ENCODE results near the gene FUBP1. TPM values are rescaled to one million over a fixed set of nuclear protein-coding genes. Genes with fewer than 3 reads are reported as not detected.
"Not testable (repeated sequence)": the region's sequence is repeated elsewhere in the genome, so short reads cannot be mapped to it uniquely, and the experiment has no call there.

Gene FUBP1
- total RNA-seq, 4 donors from 2014 or later: 25.6 to 64.3 (median 47.8) TPM

GRCh38 chr1:77925956-77926355, 52.9 kb downstream of the FUBP1 start:
- no peak overlapping the region for H3K4me3 ChIP-seq
- in situ Hi-C loops (cut with MboI; ENCODE audit: low sequenced_read_pairs in 4 of 4): no loop called here

DNA sequence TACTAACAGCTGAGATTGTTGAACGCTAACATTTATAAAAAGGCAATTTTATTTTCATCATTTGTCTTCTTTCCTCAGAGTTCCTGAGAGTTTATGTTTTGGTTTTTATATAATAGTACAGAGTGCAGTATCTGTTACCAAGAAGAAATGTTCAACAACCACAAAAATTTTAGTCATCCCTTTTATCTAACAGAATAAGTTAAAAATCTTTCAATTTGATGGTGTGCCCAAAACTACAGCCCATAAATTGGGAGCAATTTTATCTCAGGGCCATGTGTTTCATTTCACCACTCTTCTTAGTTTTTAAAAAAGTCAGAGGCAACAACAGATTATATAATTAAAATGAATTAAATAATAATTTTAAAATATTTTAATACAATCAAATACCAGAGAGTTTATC, 53.4 kb downstream of the FUBP1 start:
- in situ Hi-C loops (cut with MboI; ENCODE audit: low sequenced_read_pairs in 4 of 4): no loop called here

More at GRCh38 chr1:77925956-77926355, 52.9 kb downstream of the FUBP1 start:
- Histone ChIP-seq H3K9me3 (no peaks in the 10 kb centered on the region), H3K36me3 (peaks cover 0 to 100% of the 10 kb centered on the region in 2 donors), H3K27me3 (no peaks in the 10 kb centered on the region), H3K27ac (peak overlapping the region in 3 of 4 donors; percentile 2 to 40 (median 31)), H3K4me1 (no peaks in the 10 kb centered on the region)
- TF ChIP-seq POLR2A (IDR thresholded peaks at IDR 0.05) (no peak), CTCF (IDR thresholded peaks at IDR 0.05 in 4 of 5, conservative IDR thresholded peaks at IDR 0.05 in 1 of 5) (no peak)
- DNase-seq (no peak), ATAC-seq (no peak)
- intact Hi-C loops (cut with DNase I; ENCODE audit: low total_unique reads): no loop called here

GRCh38 chr1:77918918-77919317, 60.0 kb downstream of the FUBP1 start:
- in situ Hi-C loops (cut with MboI; ENCODE audit: low sequenced_read_pairs in 4 of 4); H3K4me3 ChIP-seq; H3K27me3 ChIP-seq; ATAC-seq; H3K9me3 ChIP-seq; DNase-seq; H3K4me1 ChIP-seq: not testable (repeated sequence)
- peaks cover 0 to 76% of the 10 kb centered on the region in 2 donors for H3K36me3 ChIP-seq
- H3K27ac ChIP-seq: peak overlapping the region in 3 of 4 donors; percentile 36 to 66 (median 45)
- intact Hi-C loops (cut with DNase I; ENCODE audit: low total_unique reads): loop anchor here (5.0 kb wide), 1 partner anchor 33 kb away; no protein-coding TSS in a partner anchor

More for the DNA sequence above, 53.4 kb downstream of the FUBP1 start:
- TF ChIP-seq CTCF (IDR thresholded peaks at IDR 0.05 in 4 of 5, conservative IDR thresholded peaks at IDR 0.05 in 1 of 5) (no peak), POLR2A (IDR thresholded peaks at IDR 0.05) (no peak)
- H3K27ac ChIP-seq: peak overlapping the region in 3 of 4 donors; percentile 2 to 62 (median 24)
- intact Hi-C loops (cut with DNase I; ENCODE audit: low total_unique reads): no loop called here
- no peaks in the 10 kb centered on the region for H3K9me3 ChIP-seq
- DNase-seq (no peak), ATAC-seq (no peak)
- H3K4me1 ChIP-seq: no peaks in the 10 kb centered on the region
- H3K36me3 ChIP-seq: peaks cover 0 to 100% of the 10 kb centered on the region in 2 donors
- no peaks in the 10 kb centered on the region for H3K27me3 ChIP-seq
- no peak overlapping the region for H3K4me3 ChIP-seq

DNA sequence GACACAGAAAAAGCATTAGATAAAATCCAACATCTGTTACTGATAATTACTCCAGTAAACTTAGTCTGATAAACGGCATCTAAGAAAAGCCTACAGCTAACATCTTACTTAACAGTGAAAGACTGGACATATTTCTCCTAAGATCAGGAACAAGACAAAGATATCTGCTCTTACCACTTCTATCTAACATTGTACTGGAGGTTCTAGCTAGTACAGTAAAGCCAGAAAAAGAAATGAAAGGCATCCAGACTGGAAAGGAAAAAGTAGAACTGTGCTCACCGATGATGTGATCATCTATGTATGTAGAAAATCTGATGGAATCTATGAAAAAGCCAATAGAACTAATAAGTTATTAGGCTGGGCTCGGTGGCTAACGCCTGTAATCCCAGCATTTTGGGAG, 68.8 kb downstream of the FUBP1 start:
- no peak overlapping the region for H3K4me3 ChIP-seq
- intact Hi-C loops (cut with DNase I; ENCODE audit: low total_unique reads): no loop called here
- H3K9me3 ChIP-seq: no peaks in the 10 kb centered on the region
- H3K27me3 ChIP-seq: no peaks in the 10 kb centered on the region
- peak overlapping the region in 3 of 4 donors; percentile 49 to 69 (median 67) for H3K27ac ChIP-seq
- DNase-seq: no peak
- in situ Hi-C loops (cut with MboI; ENCODE audit: low sequenced_read_pairs in 4 of 4): no loop called here
- peaks cover 0 to 26% of the 10 kb centered on the region in 2 donors for H3K36me3 ChIP-seq
- no peak for ATAC-seq
- peaks cover 0 to 8% of the 10 kb centered on the region in 2 donors for H3K4me1 ChIP-seq
- TF ChIP-seq CTCF (IDR thresholded peaks at IDR 0.05 in 4 of 5, conservative IDR thresholded peaks at IDR 0.05 in 1 of 5) (no peak), POLR2A (IDR thresholded peaks at IDR 0.05) (no peak)

DNA sequence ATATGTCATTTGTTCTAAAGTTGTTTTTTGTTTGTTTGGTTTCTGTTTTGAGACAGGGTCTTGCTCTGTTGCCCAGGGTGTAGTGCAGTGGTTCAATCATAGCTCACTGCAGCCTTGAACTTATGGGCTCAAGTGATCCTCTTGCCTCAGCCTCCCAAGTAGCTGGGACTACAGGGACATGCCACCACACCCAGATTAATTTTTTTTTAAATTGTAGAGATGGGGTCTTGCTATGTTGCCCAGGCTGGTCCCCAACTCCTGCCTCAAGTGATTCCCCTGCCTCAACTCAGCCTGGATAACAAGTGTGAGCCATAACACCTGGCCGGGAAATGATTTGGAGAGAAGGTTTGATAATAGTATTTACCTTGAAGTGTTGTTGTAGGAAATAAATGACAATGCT, 72.2 kb downstream of the FUBP1 start:
- Histone ChIP-seq H3K36me3 (peaks cover 0 to 18% of the 10 kb centered on the region in 2 donors), H3K4me3 (no peak overlapping the region), H3K27me3 (no peaks in the 10 kb centered on the region), H3K27ac (peak overlapping the region in 3 of 4 donors; percentile 36 to 86 (median 37)), H3K4me1 (peaks cover 28 to 31% of the 10 kb centered on the region in 2 donors), H3K9me3 (no peaks in the 10 kb centered on the region)
- ATAC-seq (no peak), DNase-seq (no peak)
- TF ChIP-seq CTCF (IDR thresholded peaks at IDR 0.05 in 4 of 5, conservative IDR thresholded peaks at IDR 0.05 in 1 of 5): no peak
- TF ChIP-seq POLR2A (IDR thresholded peaks at IDR 0.05): no peak
- in situ Hi-C loops (cut with MboI; ENCODE audit: low sequenced_read_pairs in 4 of 4): no loop called here
- intact Hi-C loops (cut with DNase I; ENCODE audit: low total_unique reads): loop anchor here (10.0 kb wide), 1 partner anchor 138 kb away; the partner anchor contains the start of gene GIPC2
